ENCODE data around the gene HACD1. TPM values are rescaled to one million over a fixed set of nuclear protein-coding genes. Genes with fewer than 3 reads are reported as not detected.

Gene HACD1
- total RNA-seq, 1 donor from 2014 or later = 17.3 TPM

DNA sequence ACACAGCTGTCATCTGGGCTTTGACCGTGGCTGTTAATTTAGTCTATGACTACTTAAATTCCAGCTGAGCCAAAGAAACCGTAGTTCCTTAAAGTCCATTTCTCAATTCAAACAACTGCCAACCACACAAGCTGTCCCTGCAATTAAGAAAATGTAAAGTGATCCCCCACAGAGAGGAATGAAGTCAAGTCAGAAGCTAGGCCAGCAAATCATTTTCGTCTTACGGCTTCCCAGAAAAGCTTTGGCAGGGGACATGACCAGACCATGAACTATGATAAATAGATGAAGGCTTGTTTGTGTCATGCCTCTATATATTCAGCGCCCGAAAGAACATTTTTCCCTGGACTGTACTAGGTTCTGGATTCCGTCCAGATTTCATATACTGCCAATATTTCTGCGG lies 54.6 kb downstream of the HACD1 start:
- H3K4me3 ChIP-seq (ENCODE audit: low read depth, low read length) = no peak overlapping the region
- DNase-seq (ENCODE audit: low read depth) = no peak
- TF ChIP-seq, protein P1, sequence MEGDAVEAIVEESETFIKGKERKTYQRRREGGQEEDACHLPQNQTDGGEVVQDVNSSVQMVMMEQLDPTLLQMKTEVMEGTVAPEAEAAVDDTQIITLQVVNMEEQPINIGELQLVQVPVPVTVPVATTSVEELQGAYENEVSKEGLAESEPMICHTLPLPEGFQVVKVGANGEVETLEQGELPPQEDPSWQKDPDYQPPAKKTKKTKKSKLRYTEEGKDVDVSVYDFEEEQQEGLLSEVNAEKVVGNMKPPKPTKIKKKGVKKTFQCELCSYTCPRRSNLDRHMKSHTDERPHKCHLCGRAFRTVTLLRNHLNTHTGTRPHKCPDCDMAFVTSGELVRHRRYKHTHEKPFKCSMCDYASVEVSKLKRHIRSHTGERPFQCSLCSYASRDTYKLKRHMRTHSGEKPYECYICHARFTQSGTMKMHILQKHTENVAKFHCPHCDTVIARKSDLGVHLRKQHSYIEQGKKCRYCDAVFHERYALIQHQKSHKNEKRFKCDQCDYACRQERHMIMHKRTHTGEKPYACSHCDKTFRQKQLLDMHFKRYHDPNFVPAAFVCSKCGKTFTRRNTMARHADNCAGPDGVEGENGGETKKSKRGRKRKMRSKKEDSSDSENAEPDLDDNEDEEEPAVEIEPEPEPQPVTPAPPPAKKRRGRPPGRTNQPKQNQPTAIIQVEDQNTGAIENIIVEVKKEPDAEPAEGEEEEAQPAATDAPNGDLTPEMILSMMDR (conservative IDR thresholded peaks at IDR 0.05; ENCODE audit: low read depth, low read length) = no peak

DNA sequence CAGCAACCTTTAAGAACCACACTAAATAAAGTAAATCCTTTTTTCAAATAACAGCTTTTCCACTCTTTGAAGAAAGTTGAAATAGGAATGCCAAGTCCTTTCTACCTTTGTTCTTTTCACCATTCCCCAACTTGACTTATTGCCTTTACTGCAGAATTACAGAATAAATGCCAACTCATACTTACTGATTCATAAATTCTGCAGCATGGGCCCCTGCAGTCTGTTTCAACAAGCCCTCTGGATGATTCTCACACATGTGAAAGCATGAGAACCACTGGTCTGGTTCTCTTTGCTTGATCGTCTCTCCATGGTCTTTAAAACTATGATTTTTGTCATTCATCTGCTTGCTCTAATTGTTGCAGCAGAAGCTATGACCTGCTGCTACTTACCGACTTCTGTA lies 56.1 kb downstream of the HACD1 start:
- DNase-seq (ENCODE audit: low read depth) = no peak
- TF ChIP-seq, protein P1 (conservative IDR thresholded peaks at IDR 0.05; ENCODE audit: low read depth, low read length) = no peak
- H3K4me3 ChIP-seq (ENCODE audit: low read depth, low read length) = no peak overlapping the region

DNA sequence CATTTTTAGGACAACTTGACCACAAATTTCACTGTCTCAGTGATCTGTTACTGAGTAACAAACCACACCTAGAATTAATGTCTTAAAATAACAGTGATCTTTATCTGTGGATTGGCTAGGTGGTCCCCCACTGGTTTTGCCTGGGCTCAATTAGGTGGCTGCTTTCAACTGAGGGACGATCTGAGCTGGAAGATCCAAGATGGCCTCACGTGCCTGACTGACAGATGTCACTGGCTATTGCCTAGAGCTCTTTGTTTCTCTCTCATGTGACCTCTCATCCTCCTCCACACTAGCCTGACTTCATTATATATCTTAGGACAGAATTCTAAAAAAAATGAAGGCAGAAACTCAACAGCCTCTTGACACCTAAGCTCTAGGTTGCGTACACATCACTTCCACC lies 59.7 kb downstream of the HACD1 start:
- no peak for DNase-seq (ENCODE audit: low read depth)
- TF ChIP-seq, protein P1 (conservative IDR thresholded peaks at IDR 0.05; ENCODE audit: low read depth, low read length) = no peak
- no peak overlapping the region for H3K4me3 ChIP-seq (ENCODE audit: low read depth, low read length)

DNA sequence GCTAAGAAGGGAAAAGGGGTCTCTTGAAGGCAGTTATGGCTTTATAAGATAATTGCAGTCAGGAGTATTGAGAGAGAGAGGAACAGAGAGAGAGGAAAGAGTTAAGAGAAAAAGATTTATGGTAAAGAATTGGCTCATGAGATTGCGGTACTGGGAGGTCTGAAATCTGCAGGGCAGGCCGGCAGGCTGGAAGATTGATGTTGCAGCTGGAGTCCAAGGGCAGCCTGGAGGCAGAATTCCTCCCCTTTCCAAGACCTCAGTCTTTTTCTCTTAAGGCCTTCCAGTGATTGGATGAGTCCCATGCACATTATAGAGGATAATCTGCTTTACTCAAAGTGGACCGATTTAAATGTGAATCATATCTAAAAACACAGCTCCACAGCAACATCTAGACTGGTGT lies 68.4 kb downstream of the HACD1 start:
- TF ChIP-seq, protein P1 (conservative IDR thresholded peaks at IDR 0.05; ENCODE audit: low read depth, low read length) = no peak
- no peak for DNase-seq (ENCODE audit: low read depth)
- no peak overlapping the region for H3K4me3 ChIP-seq (ENCODE audit: low read depth, low read length)

DNA sequence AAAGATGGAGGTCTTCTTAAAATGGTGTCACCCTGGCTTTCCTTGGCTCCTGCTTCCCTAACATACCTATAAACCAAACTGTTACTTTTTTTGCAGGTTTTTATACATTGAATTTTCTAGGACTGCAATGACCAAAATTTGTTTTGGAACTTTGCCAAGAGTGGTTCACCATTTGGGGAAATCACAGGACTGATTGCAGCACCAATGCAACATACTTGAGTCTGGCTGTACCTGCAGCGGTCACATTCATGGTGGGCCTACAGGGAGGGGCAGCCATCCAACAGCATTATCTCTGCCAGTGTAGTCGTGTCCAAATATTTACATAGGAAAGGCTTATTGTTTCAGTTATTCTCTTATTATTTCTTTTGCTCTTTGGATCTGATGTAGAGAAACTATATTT lies 69.0 kb downstream of the HACD1 start:
- H3K4me3 ChIP-seq (ENCODE audit: low read depth, low read length) = no peak overlapping the region
- TF ChIP-seq, protein P1 (conservative IDR thresholded peaks at IDR 0.05; ENCODE audit: low read depth, low read length) = no peak
- DNase-seq (ENCODE audit: low read depth) = no peak

DNA sequence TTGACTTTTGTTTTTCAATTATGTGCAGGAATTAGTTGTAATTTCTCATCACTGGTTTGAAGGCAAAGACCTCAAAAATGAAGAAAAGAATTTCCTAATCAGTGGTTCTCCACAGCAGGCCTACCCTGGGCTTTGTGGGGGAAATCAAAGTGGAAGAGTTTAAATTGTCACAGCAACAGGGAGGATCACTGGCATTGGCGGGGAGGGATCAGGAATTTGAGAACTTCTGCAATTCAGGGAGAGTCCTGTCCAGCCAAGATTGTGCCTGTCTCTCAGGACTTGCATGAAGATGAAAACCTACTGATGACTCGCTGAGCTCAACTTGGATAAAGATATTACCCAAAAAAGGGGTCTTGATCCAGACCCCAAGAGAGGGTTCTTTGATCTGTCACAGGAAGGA lies 70.1 kb downstream of the HACD1 start:
- TF ChIP-seq, protein P1 (conservative IDR thresholded peaks at IDR 0.05; ENCODE audit: low read depth, low read length) = no peak
- no peak overlapping the region for H3K4me3 ChIP-seq (ENCODE audit: low read depth, low read length)
- DNase-seq (ENCODE audit: low read depth) = no peak

DNA sequence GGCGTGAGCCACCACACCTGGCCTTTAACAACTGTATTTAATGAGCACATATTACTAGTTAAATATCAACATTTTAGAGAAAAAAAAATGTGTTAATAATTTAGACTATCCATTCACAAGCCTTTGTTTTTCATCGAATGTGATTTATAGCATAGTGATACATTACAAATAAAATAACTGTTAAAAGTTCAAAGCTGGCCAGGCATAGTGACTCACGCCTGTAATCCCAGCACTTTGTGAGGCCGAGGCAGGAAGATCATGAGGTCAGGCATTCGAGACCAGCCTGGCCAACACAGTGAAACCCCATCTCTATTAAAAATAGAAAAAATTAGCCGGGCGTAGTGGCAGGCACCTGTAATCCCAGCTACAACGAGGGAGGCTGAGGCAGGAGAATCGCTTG lies 72.7 kb downstream of the HACD1 start:
- DNase-seq (ENCODE audit: low read depth) = no peak
- H3K4me3 ChIP-seq (ENCODE audit: low read depth, low read length) = no peak overlapping the region
- TF ChIP-seq, protein P1 (conservative IDR thresholded peaks at IDR 0.05; ENCODE audit: low read depth, low read length) = no peak

Other genes starting within 250 kb of the HACD1 start
- gene ST8SIA6, start 162.8 kb downstream of the HACD1 start, total RNA-seq = 0.23 TPM in 1 of 2 replicates, not detected in the other
- gene STAM, start 26.8 kb upstream of the HACD1 start, total RNA-seq = 21.6 and 22.0 TPM in 2 replicates
- gene TMEM236, start 134.8 kb upstream of the HACD1 start, total RNA-seq = 0.07 and 0.17 TPM in 2 replicates
- not detected in 2 replicates for gene MRC1, start 192.0 kb upstream of the HACD1 start, total RNA-seq

All from epithelial cell of proximal tubule (primary cell).